HUES48 (cell line): Measurements from ENCODE around the gene OPN1LW.
A peak's percentile ranks its signal among the peaks of the same experiment; 100 is the strongest.
"Not testable (repeated sequence)": the region's sequence is repeated elsewhere in the genome, so short reads cannot be mapped to it uniquely, and the experiment has no call there.

Experiments used
- H3K27ac ChIP-seq: one replicate; pipeline ENCODE4 v1.7.0; 2013; ENCODE audit warnings: low read depth, low read length, inconsistent platforms
- H3K27me3 ChIP-seq: 2 replicates; pipeline ENCODE4 v1.6.1; 2013; ENCODE audit warnings: mild to moderate bottlenecking, low read length; ENCODE audit not compliant: control insufficient read depth, insufficient read depth
- H3K36me3 ChIP-seq: 2 replicates; pipeline ENCODE4 v1.6.1; 2013; ENCODE audit warnings: low read length; ENCODE audit not compliant: control insufficient read depth, insufficient read depth
- H3K4me1 ChIP-seq: 2 replicates; pipeline ENCODE4 v1.6.1; 2013; ENCODE audit warnings: mild to moderate bottlenecking, low read length; ENCODE audit not compliant: control insufficient read depth, insufficient read depth
- H3K4me3 ChIP-seq: 2 replicates; pipeline ENCODE4 v1.5.1; 2013; ENCODE audit warnings: mild to moderate bottlenecking, low read depth, low read length
- H3K9ac ChIP-seq: 2 replicates; pipeline ENCODE4 v1.6.1; 2013; ENCODE audit warnings: mild to moderate bottlenecking, low read depth, low read length, moderate library complexity
- H3K9me3 ChIP-seq: 2 replicates; pipeline ENCODE4 v1.6.1; 2013; ENCODE audit warnings: low read length; ENCODE audit not compliant: control insufficient read depth, insufficient read depth

OPN1LW gene

DNA sequence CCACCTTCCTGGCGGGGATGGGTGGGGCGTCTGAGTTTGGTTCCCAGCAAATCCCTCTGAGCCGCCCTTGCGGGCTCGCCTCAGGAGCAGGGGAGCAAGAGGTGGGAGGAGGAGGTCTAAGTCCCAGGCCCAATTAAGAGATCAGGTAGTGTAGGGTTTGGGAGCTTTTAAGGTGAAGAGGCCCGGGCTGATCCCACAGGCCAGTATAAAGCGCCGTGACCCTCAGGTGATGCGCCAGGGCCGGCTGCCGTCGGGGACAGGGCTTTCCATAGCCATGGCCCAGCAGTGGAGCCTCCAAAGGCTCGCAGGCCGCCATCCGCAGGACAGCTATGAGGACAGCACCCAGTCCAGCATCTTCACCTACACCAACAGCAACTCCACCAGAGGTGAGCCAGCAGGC lies at the start of gene OPN1LW:
OPN1LW (plus strand) TSS at position 234 of the 400 bp plus-strand sequence; CDS start at position 275, 41 bp downstream.
- peaks cover 36% of the 10 kb centered on the region for H3K9me3 ChIP-seq
- not testable (repeated sequence) for H3K27me3 ChIP-seq, H3K36me3 ChIP-seq, H3K9ac ChIP-seq, H3K27ac ChIP-seq, H3K4me1 ChIP-seq, H3K4me3 ChIP-seq

DNA sequence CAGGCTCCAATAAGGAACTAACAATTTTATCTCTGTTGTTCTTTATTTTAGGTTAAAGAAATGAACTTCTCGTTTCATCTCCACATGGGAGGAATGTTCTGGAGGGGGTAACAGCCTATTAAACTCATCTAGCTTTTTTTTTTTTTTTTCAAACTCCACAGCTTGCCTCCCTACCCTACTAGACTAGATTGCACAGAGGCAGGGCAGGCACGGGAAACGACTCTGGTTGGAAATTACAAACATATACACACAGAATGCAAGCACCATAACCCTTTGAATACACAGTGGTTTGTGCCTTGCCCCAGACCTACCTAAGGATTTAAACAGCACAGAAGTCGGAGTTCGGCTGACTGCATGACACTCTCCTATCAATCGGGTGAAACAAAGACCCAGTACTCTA lies 49.2 kb upstream of the OPN1LW start:
- Histone ChIP-seq H3K9ac (no peak overlapping the region; the same call in 1 of the 2 replicates), H3K4me1 (peaks cover 32% of the 10 kb centered on the region), H3K9me3 (peaks cover 41% of the 10 kb centered on the region), H3K27me3 (no peaks in the 10 kb centered on the region), H3K4me3 (peak overlapping the region; percentile 73), H3K27ac (peak overlapping the region; percentile 66), H3K36me3 (0 out of 2 replicates have a peak, but pooled peaks cover 2% of the 10 kb centered on the region)

DNA sequence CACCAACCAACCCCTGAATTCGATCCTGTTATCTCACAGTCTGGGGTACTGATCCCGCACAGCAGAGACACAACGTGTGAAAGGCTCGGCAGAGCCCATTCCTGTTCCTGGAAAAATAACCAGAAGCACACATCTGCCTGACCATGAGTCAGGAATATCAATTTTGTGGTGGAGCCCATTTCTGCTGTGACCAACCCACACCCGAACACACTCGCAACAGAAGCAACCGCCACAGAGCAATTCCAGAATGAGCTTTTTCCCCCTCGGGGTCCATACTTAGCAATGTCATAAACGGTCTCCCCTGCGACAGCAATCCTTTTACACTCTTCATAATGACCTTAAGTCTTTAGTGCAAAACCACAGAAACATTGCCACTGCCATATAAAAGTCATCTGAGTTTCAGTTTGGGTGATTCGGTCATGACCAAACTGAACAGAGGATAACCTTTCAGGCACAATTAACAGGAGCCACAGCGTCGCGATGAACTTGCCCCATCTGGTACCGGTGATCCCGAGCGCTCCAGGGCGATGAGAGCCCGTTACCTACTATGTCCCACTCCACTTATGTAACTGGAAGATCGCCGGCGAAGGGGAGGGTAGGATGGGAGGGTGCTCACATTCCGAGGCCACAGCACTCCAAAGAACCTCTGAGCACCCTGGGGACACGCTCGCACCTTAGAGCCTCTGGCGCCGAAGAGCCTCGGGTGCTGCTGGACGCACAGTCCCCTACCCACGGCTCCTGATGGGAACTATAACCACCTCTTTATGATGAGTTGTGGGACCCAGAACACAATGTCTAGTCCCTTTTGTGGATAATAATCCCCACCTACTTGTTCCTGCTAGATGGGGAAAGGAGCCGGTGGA lies 47.7 kb upstream of the OPN1LW start:
- H3K36me3 ChIP-seq, result no peaks in the 10 kb centered on the region
- H3K4me1 ChIP-seq, result peaks cover 32% of the 10 kb centered on the region
- H3K4me3 ChIP-seq, result peak overlapping the region; percentile 73
- no peaks in the 10 kb centered on the region for H3K27me3 ChIP-seq
- H3K9me3 ChIP-seq, result peaks cover 38% of the 10 kb centered on the region
- no peak overlapping the region for H3K9ac ChIP-seq
- H3K27ac ChIP-seq, result peak overlapping the region; percentile 61

DNA sequence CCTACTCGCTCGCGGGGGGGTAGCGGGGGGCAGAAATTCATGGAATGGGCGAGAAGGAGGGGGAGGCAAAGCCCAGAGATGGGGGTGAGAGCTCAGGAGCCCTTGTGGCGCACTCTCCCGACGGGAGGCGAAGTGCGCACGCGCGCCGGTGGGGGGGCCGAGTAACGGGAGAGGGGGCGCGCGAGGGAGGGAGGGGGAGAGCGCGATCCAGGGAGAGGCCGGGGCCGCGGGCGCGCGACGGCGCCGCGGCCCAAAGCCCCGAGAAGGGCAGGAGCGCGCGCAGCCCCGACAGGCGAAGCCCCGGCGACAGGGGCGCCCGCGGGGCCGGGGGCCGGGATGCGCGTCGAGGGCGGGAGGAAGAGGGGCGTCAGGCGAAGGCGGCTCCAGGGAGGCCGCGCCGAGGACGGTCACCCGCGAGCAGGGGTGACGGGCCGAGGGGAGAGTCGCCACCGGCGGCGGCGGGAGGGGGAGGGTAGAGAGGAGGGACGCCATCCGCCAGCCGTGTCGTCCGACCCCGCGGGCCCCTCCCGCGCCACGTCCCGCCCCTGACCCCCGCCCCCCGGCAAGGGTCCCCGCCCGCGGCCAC lies 46.9 kb upstream of the OPN1LW start:
- no peaks in the 10 kb centered on the region for H3K36me3 ChIP-seq
- no peaks in the 10 kb centered on the region for H3K27me3 ChIP-seq
- H3K9ac ChIP-seq, result peak overlapping the region; percentile 59; the same call in 1 of the 2 replicates
- peaks cover 34% of the 10 kb centered on the region for H3K9me3 ChIP-seq
- peak overlapping the region; percentile 72 for H3K27ac ChIP-seq
- peaks cover 30% of the 10 kb centered on the region for H3K4me1 ChIP-seq
- H3K4me3 ChIP-seq, result peak overlapping the region; percentile 73

DNA sequence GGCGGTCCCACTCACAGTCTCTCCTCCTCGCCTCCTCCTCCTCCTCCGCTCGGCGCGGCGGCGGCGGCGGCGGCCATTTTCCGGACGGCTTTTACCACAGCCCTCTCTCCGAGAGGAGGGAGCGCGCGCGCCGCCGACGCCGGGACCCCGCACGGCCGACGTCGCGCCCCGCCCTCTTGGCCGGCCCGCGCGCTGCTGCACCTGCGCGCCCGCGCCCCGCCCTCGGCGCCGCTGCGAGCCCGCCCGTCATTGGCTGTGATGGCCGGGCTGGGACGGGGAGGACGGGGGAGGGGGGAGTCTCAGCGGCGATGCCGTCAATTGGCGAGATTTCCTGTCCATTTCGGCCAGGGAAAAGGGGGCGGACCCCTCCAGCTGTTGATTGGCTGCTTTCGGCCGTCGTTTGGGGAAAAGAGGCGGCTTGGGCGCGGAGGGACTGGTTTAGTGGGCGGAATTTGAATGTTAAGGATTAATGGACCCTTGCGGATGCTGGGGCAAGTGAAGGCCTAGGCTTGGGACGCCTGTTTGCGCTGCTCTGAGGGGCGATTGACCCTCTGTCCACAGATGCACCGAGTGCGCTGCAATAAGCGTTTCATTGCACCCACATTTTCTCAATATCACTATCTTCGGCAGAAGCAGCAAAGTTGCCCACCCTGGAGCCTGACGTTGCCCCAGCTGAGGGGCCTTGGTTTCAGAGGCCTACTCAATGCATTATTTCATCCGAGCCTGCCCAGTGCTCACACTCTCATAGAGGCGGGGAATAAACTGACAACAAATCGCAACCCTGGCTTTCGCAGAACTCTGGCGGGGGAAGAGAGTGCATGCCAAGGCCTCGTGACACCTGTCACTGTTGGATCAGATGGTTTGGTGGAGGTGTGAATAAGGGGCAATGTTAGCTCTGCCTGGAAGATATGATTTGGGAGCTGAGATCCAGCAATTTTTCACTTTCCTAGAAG lies 46.2 kb upstream of the OPN1LW start, which contains the start of gene MECP2:
MECP2 (minus strand) TSS at position 129 of the 953 bp plus-strand sequence.
- Histone ChIP-seq H3K9me3 (peaks cover 30% of the 10 kb centered on the region), H3K36me3 (no peaks in the 10 kb centered on the region), H3K4me1 (peaks cover 23% of the 10 kb centered on the region), H3K27ac (peak within 1 kb of the TSS; percentile 72), H3K27me3 (no peaks in the 10 kb centered on the region), H3K4me3 (peak within 1 kb of the TSS; percentile 73), H3K9ac (peak within 1 kb of the TSS; percentile 59; the same call in 1 of the 2 replicates)

DNA sequence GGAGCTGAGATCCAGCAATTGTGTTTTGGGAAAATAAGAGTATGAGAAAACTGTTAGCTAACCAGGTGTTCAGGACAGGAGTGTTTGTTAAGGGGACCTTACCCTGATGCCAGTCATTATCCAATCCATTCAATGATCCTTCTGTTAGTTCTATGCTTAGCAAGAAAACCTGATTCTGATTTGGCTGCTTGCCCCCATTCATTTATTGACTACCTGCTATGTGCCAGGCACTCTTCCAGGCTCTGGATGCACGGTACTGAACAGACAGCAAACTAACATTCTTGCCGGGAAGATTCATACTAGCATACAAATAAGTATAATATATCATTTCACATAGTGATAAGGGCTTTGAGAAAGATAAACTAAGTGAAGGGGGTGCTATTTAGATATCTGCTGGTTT lies 45.5 kb upstream of the OPN1LW start:
- Histone ChIP-seq H3K9me3 (peaks cover 28% of the 10 kb centered on the region), H3K27ac (no peak overlapping the region), H3K9ac (no peak overlapping the region), H3K27me3 (no peaks in the 10 kb centered on the region), H3K4me1 (peaks cover 20% of the 10 kb centered on the region), H3K36me3 (no peaks in the 10 kb centered on the region), H3K4me3 (no peak overlapping the region)

DNA sequence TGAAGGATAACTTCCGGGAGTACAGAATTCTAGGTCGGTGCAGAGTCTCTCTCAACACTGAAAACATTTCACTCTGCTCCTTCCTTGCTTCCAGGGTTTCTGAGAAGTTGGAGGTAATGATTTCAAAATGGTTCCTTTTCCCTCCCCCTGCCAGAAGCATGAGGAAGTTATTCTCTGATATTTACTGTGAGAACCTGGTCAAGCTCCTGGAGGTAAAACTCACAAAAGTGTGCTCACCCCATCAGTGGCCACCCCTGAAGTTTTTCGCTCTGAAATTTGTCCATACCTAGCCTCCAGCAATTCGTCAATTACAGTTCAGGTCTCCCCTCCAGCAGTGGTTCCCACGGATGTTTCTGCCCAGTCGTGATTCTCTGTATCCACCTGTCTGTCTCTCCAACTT lies 30.3 kb upstream of the OPN1LW start:
- peaks cover 28% of the 10 kb centered on the region; the same call in 1 of the 2 replicates for H3K9me3 ChIP-seq
- H3K27me3 ChIP-seq, result no peaks in the 10 kb centered on the region
- H3K4me1 ChIP-seq, result no peaks in the 10 kb centered on the region
- H3K9ac ChIP-seq, result no peak overlapping the region
- no peak overlapping the region for H3K27ac ChIP-seq
- no peaks in the 10 kb centered on the region for H3K36me3 ChIP-seq
- no peak overlapping the region for H3K4me3 ChIP-seq

DNA sequence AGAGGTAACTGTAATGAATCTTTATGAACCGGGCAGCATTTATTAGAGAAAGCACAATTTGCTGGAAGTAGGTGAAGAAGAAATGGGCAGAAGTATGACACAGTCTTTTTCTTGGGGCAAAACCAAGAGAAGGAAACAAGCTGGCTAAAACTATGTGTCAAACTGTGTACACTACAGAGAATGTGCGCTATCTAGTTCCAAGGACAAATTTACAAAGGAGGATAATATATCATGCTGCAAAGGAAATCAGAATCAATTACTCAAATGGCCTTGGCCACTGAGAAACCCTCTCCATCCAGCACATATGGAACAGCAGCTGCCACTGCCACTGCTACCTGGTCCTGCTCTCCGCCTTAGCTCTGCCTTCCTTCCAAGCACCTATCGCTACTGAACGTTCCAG lies 29.4 kb upstream of the OPN1LW start:
- no peak overlapping the region for H3K4me3 ChIP-seq
- H3K4me1 ChIP-seq, result no peaks in the 10 kb centered on the region
- H3K27me3 ChIP-seq, result no peaks in the 10 kb centered on the region
- H3K9ac ChIP-seq, result no peak overlapping the region
- no peak overlapping the region for H3K27ac ChIP-seq
- H3K36me3 ChIP-seq, result no peaks in the 10 kb centered on the region
- H3K9me3 ChIP-seq, result peaks cover 28% of the 10 kb centered on the region; the same call in 1 of the 2 replicates

DNA sequence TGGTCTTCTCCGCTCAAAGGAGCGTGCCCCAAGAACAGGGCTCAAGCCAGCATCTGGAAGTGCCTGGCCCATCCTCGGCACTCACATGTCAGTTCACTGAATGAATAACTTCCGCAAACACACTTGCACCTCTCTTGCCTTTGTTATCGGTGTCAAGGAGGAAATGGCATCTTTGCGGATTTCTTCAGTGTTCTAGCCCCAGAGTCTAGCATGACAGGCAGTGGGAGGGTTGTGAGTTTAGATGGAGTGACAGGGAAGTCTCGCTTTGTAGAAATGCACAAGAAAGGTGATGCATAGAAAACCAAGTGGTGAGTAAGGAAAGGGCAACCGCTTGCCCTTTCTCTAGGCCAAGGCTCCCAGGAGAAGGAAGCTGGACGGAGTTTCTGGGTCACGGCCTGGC lies 29.0 kb upstream of the OPN1LW start:
- Histone ChIP-seq H3K4me3 (no peak overlapping the region), H3K27ac (no peak overlapping the region), H3K4me1 (no peaks in the 10 kb centered on the region), H3K27me3 (no peaks in the 10 kb centered on the region), H3K36me3 (no peaks in the 10 kb centered on the region), H3K9me3 (peaks cover 28% of the 10 kb centered on the region; the same call in 1 of the 2 replicates), H3K9ac (no peak overlapping the region)

DNA sequence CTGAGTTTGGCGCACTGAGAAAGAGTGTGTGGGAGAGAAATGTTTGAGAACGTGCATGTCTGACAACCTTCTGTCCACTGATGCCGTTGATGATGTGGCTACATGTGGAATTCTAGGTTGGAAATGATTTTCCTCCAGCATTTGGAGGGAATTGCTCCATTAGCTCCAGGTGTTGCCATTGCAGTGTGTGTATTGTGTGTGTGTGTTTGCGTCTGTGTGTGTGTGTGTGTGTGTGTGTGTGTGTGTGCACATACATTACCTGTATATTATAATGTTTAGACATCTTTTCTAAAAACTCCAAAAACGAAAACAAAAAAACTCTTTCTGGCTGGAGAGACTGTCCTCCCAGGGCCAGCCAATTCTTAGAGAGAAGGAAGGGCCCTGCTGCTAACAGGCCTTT lies 28.3 kb upstream of the OPN1LW start:
- Histone ChIP-seq H3K27ac (no peak overlapping the region), H3K9ac (no peak overlapping the region), H3K4me1 (no peaks in the 10 kb centered on the region), H3K9me3 (peaks cover 31% of the 10 kb centered on the region; the same call in 1 of the 2 replicates), H3K36me3 (no peaks in the 10 kb centered on the region), H3K27me3 (no peaks in the 10 kb centered on the region), H3K4me3 (no peak overlapping the region)
